BJ (cell line): ENCODE data around the gene SLC12A3. TPM values are rescaled to one million over a fixed set of nuclear protein-coding genes. Genes with fewer than 3 reads are reported as not detected.
A peak's percentile ranks its signal among the peaks of the same experiment; 100 is the strongest.

Source experiments
- CTCF ChIA-PET: fragments of 350-600 bp; formaldehyde crosslinking; extraction: SDS; loops from one replicate; lab custom pipeline; 2021; ENCODE audit warnings: antibody characterized with exemption, inconsistent platforms; lab: Yijun Ruan, JAX
- POLR2A ChIA-PET: fragments of 300-600 bp; sonication (Branson Sonifier 250); formaldehyde crosslinking; extraction: SDS; loops from one replicate; lab custom pipeline; 2021; ENCODE audit warnings: antibody characterized with exemption; lab: Charles Lee
- DNase-seq: peaks from one replicate; pipeline ENCODE4 v3.0.0-alpha.2; 2011; ENCODE audit warnings: low read depth
- H3K27me3 ChIP-seq: 2 replicates; pipeline ENCODE4 v1.6.0; 2011; ENCODE audit warnings: low read length; ENCODE audit not compliant: control insufficient read depth, insufficient read depth
- H3K36me3 ChIP-seq: 2 replicates; pipeline ENCODE4 v1.5.1; 2011; ENCODE audit warnings: low read length; ENCODE audit not compliant: control insufficient read depth, insufficient read depth
- H3K4me3 ChIP-seq: 2 replicates; pipeline ENCODE4 v1.5.1; 2011; ENCODE audit warnings: low read depth, mild to moderate bottlenecking, control low read depth, low read length
- CTCF ChIP-seq: IDR thresholded peaks from 2 replicates; pipeline ENCODE4 v1.5.1; 2011; ENCODE audit warnings: low read depth, mild to moderate bottlenecking, control low read depth, inconsistent platforms, low read length, moderate library complexity; ENCODE audit not compliant: insufficient read depth
- polyA plus RNA-seq: library from polyadenylated mRNA; depleted of rRNA; stranded (reverse); fragments of >200 nt; gene quantifications from 2 replicates; pipeline ENCODE4 v1.2.3, GENCODE V29; 2011

The SLC12A3 gene
- polyA plus RNA-seq, 1 experiment, result not detected

- no peak for DNase-seq
- POLR2A ChIA-PET, result interaction anchor here (1.1 kb wide), 1 partner anchor 82 kb away, joined by 4 read pairs; no protein-coding TSS in a partner anchor
Measured at GRCh38 chr16:56849690-56850680, 15.0 kb upstream of the SLC12A3 start.

GRCh38 chr16:56851671-56852400, 13.2 kb upstream of the SLC12A3 start:
- DNase-seq, result no peak

More at GRCh38 chr16:56849690-56850680, 15.0 kb upstream of the SLC12A3 start:
- no peak for TF ChIP-seq CTCF
- CTCF ChIA-PET, result interaction anchor here (0.6 to 11.4 kb wide), 7 partner anchors 7 to 472 kb away, joined by 3 to 135 read pairs (median 5); no protein-coding TSS in a partner anchor
- H3K4me3 ChIP-seq, result no peak overlapping the region
- H3K27me3 ChIP-seq, result no peaks in the 10 kb centered on the region
- no peaks in the 10 kb centered on the region for H3K36me3 ChIP-seq

GRCh38 chr16:56852401-56852730, 12.6 kb upstream of the SLC12A3 start:
- POLR2A ChIA-PET, result no interaction called here
- Histone ChIP-seq H3K4me3 (no peak overlapping the region), H3K36me3 (no peaks in the 10 kb centered on the region), H3K27me3 (no peaks in the 10 kb centered on the region)
- TF ChIP-seq CTCF, result no peak
- no peak for DNase-seq
- CTCF ChIA-PET, result interaction anchor here (0.9 to 11.4 kb wide), 17 partner anchors 9 to 333 kb away, joined by 3 to 135 read pairs (median 8); partner anchors contain the start of gene PSME3IP1

More at GRCh38 chr16:56851671-56852400, 13.2 kb upstream of the SLC12A3 start:
- TF ChIP-seq CTCF, result peak; percentile 66
- CTCF ChIA-PET, result interaction anchor here (0.7 to 11.4 kb wide), 22 partner anchors 9 to 334 kb away, joined by 3 to 135 read pairs (median 6); partner anchors contain the start of gene PSME3IP1
- POLR2A ChIA-PET, result no interaction called here
- H3K27me3 ChIP-seq, result no peaks in the 10 kb centered on the region
- no peak overlapping the region for H3K4me3 ChIP-seq
- no peaks in the 10 kb centered on the region for H3K36me3 ChIP-seq

GRCh38 chr16:56852968-56853367, 12.0 kb upstream of the SLC12A3 start:
- no peak for DNase-seq
- POLR2A ChIA-PET, result no interaction called here
- Histone ChIP-seq H3K27me3 (no peaks in the 10 kb centered on the region), H3K4me3 (no peak overlapping the region), H3K36me3 (no peaks in the 10 kb centered on the region)
- CTCF ChIA-PET, result interaction anchor here (1.7 to 11.4 kb wide), 9 partner anchors 8 to 276 kb away, joined by 6 to 135 read pairs (median 10); no protein-coding TSS in a partner anchor
- TF ChIP-seq CTCF, result no peak
